Muscle of leg (tissue), 11 donors: Measurements from ENCODE around the gene INVS. TPM values are rescaled to one million over a fixed set of nuclear protein-coding genes. Genes with fewer than 3 reads are reported as not detected.

ENCODE experiments used
- DNase-seq: peaks from one replicate; pipeline ENCODE4 v3.0.0; 2013
- H3K27ac ChIP-seq: one replicate; pipeline ENCODE4 v1.5.1; 2013; ENCODE audit warnings: mild to moderate bottlenecking, low read length, control low read depth
- H3K27me3 ChIP-seq: one replicate; pipeline ENCODE4 v1.6.1; 2013; ENCODE audit warnings: low read length; ENCODE audit not compliant: control insufficient read depth, insufficient read depth
- H3K36me3 ChIP-seq: one replicate; pipeline ENCODE4 v1.6.1; 2013; ENCODE audit warnings: low read length; ENCODE audit not compliant: control insufficient read depth, insufficient read depth
- H3K4me1 ChIP-seq: one replicate; pipeline ENCODE4 v1.6.1; 2013; ENCODE audit warnings: low read length; ENCODE audit not compliant: control insufficient read depth, insufficient read depth
- H3K4me3 ChIP-seq: one replicate; pipeline ENCODE4 v1.5.1; 2013; ENCODE audit warnings: low read length, control low read depth
- H3K9me3 ChIP-seq: replicated peaks from 2 replicates; pipeline ENCODE4 v1.6.1; 2013; ENCODE audit warnings: low read depth, low read length; ENCODE audit not compliant: control insufficient read depth
- WGBS: methylation state at CpG from one replicate; pipeline ENCODE4 v1.1.5; 2013; ENCODE audit warnings: missing lambda C conversion rate; ENCODE audit not compliant: insufficient coverage; 5-methylcytosine and 5-hydroxymethylcytosine counted together
- polyA plus RNA-seq, 8 donors: library from polyadenylated mRNA; unstranded; fragments of 120-200 nt; gene quantifications; one replicate each; pipeline versions ENCODE4 v1.2.1 to v1.2.3, GENCODE V29; 2013; ENCODE audit warnings: inconsistent platforms in 1 of 8, low replicate concordance in 1 of 8; ENCODE audit not compliant: insufficient read length in 8 of 8, insufficient read depth in 1 of 8
- total RNA-seq: library from RNA; stranded (reverse); fragments of 120-200 nt; gene quantifications from one replicate; pipeline ENCODE4 v1.2.4, GENCODE V29; 2013

The INVS gene
- total and polyA plus RNA-seq, 9 donors = 8.1 to 16.9 (median 11.0) TPM

- Histone ChIP-seq H3K4me3 (no peak overlapping the region), H3K36me3 (no peaks in the 10 kb centered on the region), H3K9me3 (peaks cover 20% of the 10 kb centered on the region), H3K4me1 (no peaks in the 10 kb centered on the region), H3K27me3 (no peaks in the 10 kb centered on the region), H3K27ac (no peak overlapping the region)
- WGBS = no CpG with 5 or more reads among the region's 1 CpG
- DNase-seq = no peak
These were observed 87.3 kb downstream of the INVS start for GRCh38 chr9:100186356-100186755.

GRCh38 chr9:100190339-100190738 lies 91.3 kb downstream of the INVS start:
- no peak overlapping the region for H3K27ac ChIP-seq
- no CpG with 5 or more reads among the region's 2 CpGs for WGBS
- peaks cover 3% of the 10 kb centered on the region for H3K36me3 ChIP-seq
- H3K4me3 ChIP-seq = no peak overlapping the region
- no peaks in the 10 kb centered on the region for H3K27me3 ChIP-seq
- peaks cover 30% of the 10 kb centered on the region for H3K9me3 ChIP-seq
- DNase-seq = no peak
- H3K4me1 ChIP-seq = no peaks in the 10 kb centered on the region

- Histone ChIP-seq H3K27me3 (no peaks in the 10 kb centered on the region), H3K9me3 (peaks cover 30% of the 10 kb centered on the region), H3K4me1 (no peaks in the 10 kb centered on the region), H3K27ac (no peak overlapping the region), H3K36me3 (peaks cover 3% of the 10 kb centered on the region), H3K4me3 (no peak overlapping the region)
- DNase-seq = no peak
These were observed 92.2 kb downstream of the INVS start for GRCh38 chr9:100191264-100191663.

DNA sequence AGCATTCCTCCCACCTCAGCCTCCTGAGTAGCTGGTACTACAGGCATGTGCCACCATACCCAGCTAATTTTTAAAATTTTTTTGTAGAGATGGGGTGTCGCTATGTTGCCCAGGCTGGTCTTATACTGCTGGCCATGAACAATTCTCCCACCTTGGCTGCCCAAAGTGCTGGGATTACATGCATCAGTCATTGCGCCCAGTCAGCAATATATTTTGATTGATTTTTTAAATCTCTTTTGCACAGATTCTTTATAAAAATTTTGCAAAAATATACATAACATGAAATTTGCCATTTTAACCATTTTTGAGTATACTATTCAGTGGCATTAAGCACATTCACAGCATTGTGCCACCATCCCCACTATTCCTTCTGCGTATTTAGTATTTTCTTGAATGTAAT lies 94.0 kb downstream of the INVS start:
- peaks cover 27% of the 10 kb centered on the region for H3K9me3 ChIP-seq
- H3K4me1 ChIP-seq = no peaks in the 10 kb centered on the region
- no peak for DNase-seq
- no peak overlapping the region for H3K4me3 ChIP-seq
- WGBS = no CpG with 5 or more reads among the region's 3 CpGs
- H3K27me3 ChIP-seq = no peaks in the 10 kb centered on the region
- H3K36me3 ChIP-seq = peaks cover 6% of the 10 kb centered on the region
- H3K27ac ChIP-seq = no peak overlapping the region

DNA sequence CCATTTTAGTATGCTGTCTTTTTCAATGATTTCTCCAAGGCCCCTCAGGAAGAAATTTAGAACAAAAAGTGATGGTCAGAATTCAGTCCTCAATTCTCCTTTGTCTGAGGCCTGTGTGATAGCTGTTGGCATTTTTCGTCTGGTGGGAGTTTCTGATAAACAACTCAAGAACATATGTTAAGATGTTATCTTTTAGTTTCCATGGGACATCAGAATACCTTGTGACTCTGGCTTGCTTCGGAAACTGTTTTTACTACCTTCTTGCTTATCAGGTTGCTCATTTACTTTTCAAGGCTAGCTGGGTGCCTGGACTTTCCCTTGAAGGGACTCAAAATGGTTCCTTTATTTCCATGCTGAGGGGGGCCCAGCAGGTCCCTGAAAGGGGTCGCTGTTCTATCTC lies 97.2 kb downstream of the INVS start:
- no peak for DNase-seq
- no peaks in the 10 kb centered on the region for H3K27me3 ChIP-seq
- H3K4me3 ChIP-seq = no peak overlapping the region
- peaks cover 14% of the 10 kb centered on the region for H3K9me3 ChIP-seq
- H3K4me1 ChIP-seq = no peaks in the 10 kb centered on the region
- peaks cover 6% of the 10 kb centered on the region for H3K36me3 ChIP-seq
- no peak overlapping the region for H3K27ac ChIP-seq
- WGBS = 100% methylated on average over 1 of the region's 3 CpGs

- Histone ChIP-seq H3K9me3 (peaks cover 10% of the 10 kb centered on the region), H3K27me3 (no peaks in the 10 kb centered on the region)
- WGBS = 100% methylated on average over 1 of the region's 1 CpG
These were observed 97.8 kb downstream of the INVS start for GRCh38 chr9:100196828-100197227.

GRCh38 chr9:100197553-100197952 lies 98.5 kb downstream of the INVS start:
- DNase-seq = no peak
- H3K27me3 ChIP-seq = no peaks in the 10 kb centered on the region
- H3K36me3 ChIP-seq = peaks cover 6% of the 10 kb centered on the region
- H3K9me3 ChIP-seq = peaks cover 6% of the 10 kb centered on the region
- no peak overlapping the region for H3K27ac ChIP-seq
- H3K4me1 ChIP-seq = no peaks in the 10 kb centered on the region
- no peak overlapping the region for H3K4me3 ChIP-seq

More at GRCh38 chr9:100196828-100197227, 97.8 kb downstream of the INVS start:
- no peak for DNase-seq
- H3K36me3 ChIP-seq = peaks cover 6% of the 10 kb centered on the region
- H3K4me3 ChIP-seq = no peak overlapping the region
- no peak overlapping the region for H3K27ac ChIP-seq
- no peaks in the 10 kb centered on the region for H3K4me1 ChIP-seq

- Histone ChIP-seq H3K27ac (no peak overlapping the region), H3K27me3 (no peaks in the 10 kb centered on the region), H3K4me1 (no peaks in the 10 kb centered on the region), H3K9me3 (peaks cover 4% of the 10 kb centered on the region), H3K36me3 (no peaks in the 10 kb centered on the region), H3K4me3 (no peak overlapping the region)
- DNase-seq = no peak
These were observed 103.8 kb downstream of the INVS start for GRCh38 chr9:100202806-100203205.

DNA sequence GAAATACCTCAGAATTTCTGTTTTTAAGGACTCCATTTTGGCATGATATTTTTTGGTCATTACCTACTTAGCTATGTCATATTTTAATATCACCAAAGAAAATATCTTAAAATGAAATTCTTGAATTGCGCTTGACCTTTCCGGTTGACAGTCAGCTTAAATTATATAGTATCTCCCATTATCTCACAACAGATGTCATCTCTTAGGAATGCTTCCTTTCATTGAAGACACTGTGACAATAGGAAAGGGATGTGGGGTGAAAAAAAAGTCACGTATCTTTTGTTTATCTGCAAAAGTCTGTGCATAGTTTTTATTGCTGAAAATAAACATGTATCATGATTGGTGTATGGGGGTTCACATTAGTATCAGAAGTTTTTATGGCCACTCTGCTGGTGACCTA lies 105.8 kb downstream of the INVS start:
- DNase-seq = no peak
- no peaks in the 10 kb centered on the region for H3K36me3 ChIP-seq
- no peak overlapping the region for H3K4me3 ChIP-seq
- no peak overlapping the region for H3K27ac ChIP-seq
- H3K9me3 ChIP-seq = peaks cover 4% of the 10 kb centered on the region
- no peaks in the 10 kb centered on the region for H3K4me1 ChIP-seq
- no peaks in the 10 kb centered on the region for H3K27me3 ChIP-seq
- no CpG with 5 or more reads among the region's 3 CpGs for WGBS

- peak; percentile 25 for DNase-seq
- Histone ChIP-seq H3K27me3 (no peaks in the 10 kb centered on the region), H3K9me3 (no peaks in the 10 kb centered on the region), H3K27ac (no peak overlapping the region), H3K36me3 (no peaks in the 10 kb centered on the region), H3K4me1 (peaks cover 3% of the 10 kb centered on the region), H3K4me3 (no peak overlapping the region)
- no CpG with 5 or more reads among the region's 3 CpGs for WGBS
These were observed 107.9 kb downstream of the INVS start for GRCh38 chr9:100206899-100207298.

GRCh38 chr9:100208673-100209072 lies 109.6 kb downstream of the INVS start:
- Histone ChIP-seq H3K27me3 (no peaks in the 10 kb centered on the region), H3K9me3 (no peaks in the 10 kb centered on the region), H3K36me3 (no peaks in the 10 kb centered on the region), H3K4me3 (no peak overlapping the region), H3K4me1 (peaks cover 3% of the 10 kb centered on the region), H3K27ac (no peak overlapping the region)
- WGBS = no CpG with 5 or more reads among the region's 1 CpG
- no peak for DNase-seq
